Omental fat pad (tissue), 4 donors: ENCODE data around the gene LCE1F. TPM values are rescaled to one million over a fixed set of nuclear protein-coding genes. Genes with fewer than 3 reads are reported as not detected.

Experiments used
- ATAC-seq: fragments of 150-250 bp; one replicate; pipeline ENCODE4 v1.9.1; 2016; ENCODE audit warnings: mild to moderate bottlenecking, moderate library complexity; ENCODE audit not compliant: low FRiP score
- DNase-seq: peaks from one replicate; pipeline ENCODE4 v3.0.0-alpha.2; 2019; ENCODE audit warnings: low spot score
- CTCF ChIP-seq, 3 donors: fragments of 450-650 bp; IDR thresholded peaks; one replicate each; pipeline ENCODE4 v1.5.1; 2016 to 2017; ENCODE audit warnings: antibody characterized with exemption in 3 of 3, mild to moderate bottlenecking in 3 of 3, moderate library complexity in 2 of 3
- total RNA-seq, 4 donors: library from RNA; depleted of rRNA; stranded (reverse); fragments of >200 nt; gene quantifications; one replicate each; pipeline ENCODE4 v1.1.0, GENCODE V29; 2016

The LCE1F gene
- total RNA-seq, 4 donors from 2014 or later = not detected

GRCh38 chr1:152757747-152758146, 17.2 kb upstream of the LCE1F start, which contains the start of gene KPRP:
Gene KPRP, plus strand, starts transcription at chr1:152758025. Its CDS starts 1,564 bp downstream, at chr1:152759589.
- TF ChIP-seq CTCF (IDR thresholded peaks at IDR 0.05) = no peak
- DNase-seq (no peak), ATAC-seq (no peak)

GRCh38 chr1:152758636-152759035, 16.3 kb upstream of the LCE1F start:
- no peak for TF ChIP-seq CTCF (IDR thresholded peaks at IDR 0.05)
- ATAC-seq = no peak
- no peak for DNase-seq

- no peak for TF ChIP-seq CTCF (IDR thresholded peaks at IDR 0.05)
- ATAC-seq (no peak), DNase-seq (no peak)
Observed at GRCh38 chr1:152759453-152760173, 15.3 kb upstream of the LCE1F start.

- no peak for TF ChIP-seq CTCF (IDR thresholded peaks at IDR 0.05)
- DNase-seq = no peak
- ATAC-seq = no peak
Observed at GRCh38 chr1:152760551-152761190, 14.3 kb upstream of the LCE1F start.

GRCh38 chr1:152761609-152762213, 13.2 kb upstream of the LCE1F start:
- no peak for DNase-seq
- no peak for TF ChIP-seq CTCF (IDR thresholded peaks at IDR 0.05)
- ATAC-seq = no peak

GRCh38 chr1:152768847-152769533, 6.0 kb upstream of the LCE1F start:
- DNase-seq (no peak), ATAC-seq (no peak)
- no peak for TF ChIP-seq CTCF (IDR thresholded peaks at IDR 0.05)
